Activated CD8-positive, alpha-beta memory T cell treated with anti-CD3 and anti-CD28 coated beads, Interleukin-2, amount 50 U/mL, for 4 hours (primary cell): Measurements from ENCODE around the gene RAP1GDS1.

Experiments used
- DNase-seq: peaks from one replicate; pipeline ENCODE4 v3.0.0-alpha.2; 2020

Gene RAP1GDS1

GRCh38 chr4:98491899-98492559 is 230.8 kb downstream of the RAP1GDS1 start:
- no peak for DNase-seq

DNA sequence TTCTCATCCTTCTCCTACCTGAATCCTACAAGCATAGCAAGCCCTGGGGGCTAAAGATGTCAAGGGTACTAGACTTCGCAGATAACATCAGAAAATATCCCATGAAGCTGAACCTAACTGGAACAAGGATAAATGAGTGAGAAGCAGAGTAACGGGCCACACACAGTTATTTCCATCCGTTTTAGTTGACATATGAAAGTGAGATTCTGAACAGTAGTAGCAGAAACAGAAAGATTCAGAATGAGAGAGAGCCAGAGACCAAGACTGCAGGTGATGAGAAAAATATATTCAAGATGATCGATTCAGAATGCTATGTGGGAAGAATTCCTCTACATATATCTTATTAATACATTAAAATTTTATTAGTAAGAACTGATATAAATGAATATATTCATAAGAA is 232.1 kb downstream of the RAP1GDS1 start:
- no peak for DNase-seq
